Glutamatergic neuron (in vitro differentiated cells): ENCODE measurements around the gene PMEPA1. TPM values are rescaled to one million over a fixed set of nuclear protein-coding genes. Genes with fewer than 3 reads are reported as not detected.
A peak's percentile ranks its signal among the peaks of the same experiment; 100 is the strongest.

Experiments
- DNase-seq: peaks from one replicate; pipeline ENCODE4 v3.0.0; 2022
- H3K27ac Mint-ChIP-seq: one replicate; pipeline ENCODE4 v1.8.0; 2020; ENCODE audit warnings: mild to moderate bottlenecking, mixed read lengths, inconsistent platforms; ENCODE audit not compliant: unreplicated experiment
- H3K27me3 Mint-ChIP-seq: one replicate; pipeline ENCODE4 v1.8.0; 2020; ENCODE audit warnings: mild to moderate bottlenecking, moderate library complexity, mixed read lengths, inconsistent platforms; ENCODE audit not compliant: unreplicated experiment
- H3K36me3 Mint-ChIP-seq: one replicate; pipeline ENCODE4 v1.8.0; 2020; ENCODE audit warnings: mild to moderate bottlenecking, mixed read lengths, inconsistent platforms; ENCODE audit not compliant: unreplicated experiment
- H3K4me1 Mint-ChIP-seq: one replicate; pipeline ENCODE4 v1.8.0; 2020; ENCODE audit warnings: mild to moderate bottlenecking, low read depth, mixed read lengths, inconsistent platforms; ENCODE audit not compliant: unreplicated experiment
- H3K4me3 Mint-ChIP-seq: one replicate; pipeline ENCODE4 v1.8.0; 2020; ENCODE audit warnings: mild to moderate bottlenecking, mixed read lengths, inconsistent platforms; ENCODE audit not compliant: unreplicated experiment
- H3K9me3 Mint-ChIP-seq: one replicate; pipeline ENCODE4 v1.8.0; 2020; ENCODE audit warnings: mild to moderate bottlenecking, moderate library complexity, mixed read lengths, inconsistent platforms; ENCODE audit not compliant: unreplicated experiment
- total RNA-seq: library from RNA; stranded (reverse); fragmentation: NEBNext Ultra II Directional; extraction: Animal tissue kit (Norgen Biotek cat#: 25700); gene quantifications from one replicate; pipeline ENCODE4 v1.2.1, GENCODE V29; 2021; ENCODE audit not compliant: unreplicated experiment
- TF ChIP-seq, protein P1 (sequence below): fragments of 200-600 bp; sonication (generic); IDR thresholded peaks from one replicate; pipeline ENCODE4 v1.5.0; 2021; ENCODE audit not compliant: partially characterized antibody, unreplicated experiment

PMEPA1 gene
- total RNA-seq, 1 donor from 2014 or later: 14.4 TPM

GRCh38 chr20:57611586-57612311 lies 98.1 kb downstream of the PMEPA1 start:
- TF ChIP-seq, protein P1, sequence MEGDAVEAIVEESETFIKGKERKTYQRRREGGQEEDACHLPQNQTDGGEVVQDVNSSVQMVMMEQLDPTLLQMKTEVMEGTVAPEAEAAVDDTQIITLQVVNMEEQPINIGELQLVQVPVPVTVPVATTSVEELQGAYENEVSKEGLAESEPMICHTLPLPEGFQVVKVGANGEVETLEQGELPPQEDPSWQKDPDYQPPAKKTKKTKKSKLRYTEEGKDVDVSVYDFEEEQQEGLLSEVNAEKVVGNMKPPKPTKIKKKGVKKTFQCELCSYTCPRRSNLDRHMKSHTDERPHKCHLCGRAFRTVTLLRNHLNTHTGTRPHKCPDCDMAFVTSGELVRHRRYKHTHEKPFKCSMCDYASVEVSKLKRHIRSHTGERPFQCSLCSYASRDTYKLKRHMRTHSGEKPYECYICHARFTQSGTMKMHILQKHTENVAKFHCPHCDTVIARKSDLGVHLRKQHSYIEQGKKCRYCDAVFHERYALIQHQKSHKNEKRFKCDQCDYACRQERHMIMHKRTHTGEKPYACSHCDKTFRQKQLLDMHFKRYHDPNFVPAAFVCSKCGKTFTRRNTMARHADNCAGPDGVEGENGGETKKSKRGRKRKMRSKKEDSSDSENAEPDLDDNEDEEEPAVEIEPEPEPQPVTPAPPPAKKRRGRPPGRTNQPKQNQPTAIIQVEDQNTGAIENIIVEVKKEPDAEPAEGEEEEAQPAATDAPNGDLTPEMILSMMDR: no peak
- Mint-ChIP-seq H3K4me3 (no peak overlapping the region), H3K27ac (no peak overlapping the region), H3K27me3 (peaks cover 4% of the 10 kb centered on the region), H3K9me3 (peaks cover 5% of the 10 kb centered on the region), H3K4me1 (peaks cover 6% of the 10 kb centered on the region), H3K36me3 (no peaks in the 10 kb centered on the region)
- no peak for DNase-seq

DNA sequence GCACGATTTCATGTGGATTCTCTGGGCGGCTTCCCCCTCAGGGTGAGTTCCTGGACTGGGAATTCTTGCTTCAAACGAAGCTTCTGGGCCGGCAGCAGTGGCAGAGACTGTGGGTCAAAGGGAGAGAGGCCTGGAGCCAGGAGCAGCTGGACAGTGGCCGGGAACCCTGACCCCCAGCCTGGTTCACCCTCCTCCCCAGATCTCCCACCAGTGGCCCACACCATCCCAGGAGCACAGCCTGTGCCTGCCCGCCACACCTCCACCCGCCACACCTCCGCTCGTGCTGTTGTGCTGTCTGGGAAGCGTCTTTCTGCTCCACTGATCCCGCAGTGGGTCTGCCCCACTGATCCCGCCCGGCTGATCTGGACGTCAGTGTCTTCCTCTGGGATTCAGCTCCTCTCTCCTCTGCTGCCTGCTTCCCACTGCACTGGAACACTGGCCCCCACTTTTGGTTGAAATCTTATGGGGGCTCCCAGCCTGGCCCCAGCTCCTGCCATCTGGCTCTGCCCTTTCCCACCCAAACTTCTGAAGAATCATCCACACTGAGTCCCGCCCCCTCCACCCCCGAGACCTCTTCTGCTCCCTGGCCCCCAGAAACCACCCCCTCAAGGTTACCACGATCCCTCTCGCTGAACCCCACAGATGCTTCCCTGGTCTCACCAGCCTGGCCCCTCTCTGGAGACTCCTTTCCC lies 99.4 kb downstream of the PMEPA1 start:
- peaks cover 6% of the 10 kb centered on the region for H3K4me1 Mint-ChIP-seq

DNA sequence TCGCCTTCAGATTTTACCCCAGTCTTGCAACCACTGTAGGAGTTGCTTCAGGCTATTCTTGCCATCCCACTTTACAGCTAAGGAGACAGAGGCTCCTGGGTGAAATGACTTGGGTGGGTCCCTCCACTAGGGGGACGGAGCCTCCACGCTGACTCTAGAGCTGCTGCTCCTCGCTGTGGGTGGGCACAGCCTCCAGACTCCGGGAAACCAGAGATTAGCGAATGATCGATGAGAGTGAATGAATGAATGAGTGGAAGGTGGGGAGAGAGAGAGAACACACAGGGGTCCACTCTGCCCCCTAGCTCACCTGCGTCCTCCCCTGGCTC lies 100.0 kb downstream of the PMEPA1 start:
- H3K27me3 Mint-ChIP-seq: peaks cover 1% of the 10 kb centered on the region
- TF ChIP-seq, protein P1: peak; percentile 20
- H3K27ac Mint-ChIP-seq: no peak overlapping the region
- H3K4me1 Mint-ChIP-seq: peaks cover 6% of the 10 kb centered on the region
- no peak for DNase-seq
- H3K9me3 Mint-ChIP-seq: peaks cover 5% of the 10 kb centered on the region
- no peaks in the 10 kb centered on the region for H3K36me3 Mint-ChIP-seq
- no peak overlapping the region for H3K4me3 Mint-ChIP-seq

More for the DNA sequence above, 99.4 kb downstream of the PMEPA1 start:
- Mint-ChIP-seq H3K27me3 (peaks cover 1% of the 10 kb centered on the region), H3K27ac (no peak overlapping the region), H3K36me3 (no peaks in the 10 kb centered on the region), H3K4me3 (no peak overlapping the region), H3K9me3 (peaks cover 5% of the 10 kb centered on the region)
- TF ChIP-seq, protein P1: no peak
- no peak for DNase-seq

DNA sequence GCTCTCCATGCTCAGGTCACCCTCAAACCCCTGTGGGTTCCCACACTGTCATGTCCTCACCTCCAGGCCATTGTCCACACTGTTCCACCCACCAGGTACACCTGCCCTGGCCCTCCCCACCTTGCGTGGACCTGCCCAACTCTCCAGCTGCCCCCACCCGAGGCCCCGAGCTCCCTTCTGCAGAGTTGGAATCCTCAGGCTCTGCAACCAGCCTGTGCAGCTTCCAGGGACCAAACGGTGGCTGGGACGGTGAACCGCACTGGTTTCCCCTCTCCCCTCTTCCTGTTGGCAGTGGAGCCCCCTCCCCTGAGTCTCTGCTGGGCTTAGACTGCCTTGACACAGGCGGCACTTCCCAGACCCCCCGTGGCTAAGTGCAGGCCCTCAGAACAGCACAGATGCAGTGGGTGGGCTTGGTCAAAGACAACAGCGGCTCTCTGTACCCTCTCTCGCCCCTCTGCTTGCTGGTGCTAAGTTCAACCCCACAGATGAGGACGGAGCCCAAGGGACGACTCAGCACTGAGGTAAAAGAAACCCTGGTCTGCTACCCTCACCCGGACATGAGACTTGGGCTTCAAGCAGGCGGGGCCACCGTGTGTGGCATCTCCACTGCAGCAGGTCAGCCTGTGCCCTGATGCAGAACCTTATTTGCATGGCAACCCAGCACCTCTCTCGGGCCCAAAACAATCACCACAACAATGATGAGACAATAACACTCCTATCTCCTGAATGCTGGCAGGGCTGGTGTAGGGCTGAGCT lies 100.6 kb downstream of the PMEPA1 start:
- no peaks in the 10 kb centered on the region for H3K36me3 Mint-ChIP-seq
- no peak overlapping the region for H3K4me3 Mint-ChIP-seq
- no peak for DNase-seq
- H3K27ac Mint-ChIP-seq: no peak overlapping the region
- TF ChIP-seq, protein P1: no peak
- peaks cover 5% of the 10 kb centered on the region for H3K9me3 Mint-ChIP-seq
- H3K27me3 Mint-ChIP-seq: peaks cover 1% of the 10 kb centered on the region
- H3K4me1 Mint-ChIP-seq: peaks cover 6% of the 10 kb centered on the region

DNA sequence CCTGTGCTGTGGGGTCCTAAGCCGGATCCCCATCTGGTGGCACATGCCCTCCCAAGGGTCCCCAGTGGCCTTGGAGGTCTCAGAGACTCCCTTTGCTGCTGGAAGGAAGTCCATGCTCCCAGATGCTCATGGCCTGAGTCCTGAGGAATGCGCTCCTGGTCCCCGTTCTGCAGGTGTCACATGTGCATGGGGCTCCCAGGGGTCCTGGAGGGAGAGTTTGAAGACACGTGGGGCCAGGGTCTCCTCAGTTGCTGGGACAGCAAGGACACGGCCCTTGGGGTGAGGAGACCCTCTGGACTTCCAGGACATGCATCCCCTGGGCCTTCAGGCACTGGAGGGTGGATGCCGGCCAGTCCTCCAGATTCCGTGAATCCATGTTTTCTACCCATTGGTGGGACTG lies 101.3 kb downstream of the PMEPA1 start:
- peaks cover 1% of the 10 kb centered on the region for H3K27me3 Mint-ChIP-seq
- peaks cover 6% of the 10 kb centered on the region for H3K4me1 Mint-ChIP-seq
- H3K27ac Mint-ChIP-seq: no peak overlapping the region
- DNase-seq: no peak
- H3K9me3 Mint-ChIP-seq: peaks cover 5% of the 10 kb centered on the region
- TF ChIP-seq, protein P1: no peak
- H3K36me3 Mint-ChIP-seq: no peaks in the 10 kb centered on the region
- no peak overlapping the region for H3K4me3 Mint-ChIP-seq
